ENCODE measurements around the gene PDK3. TPM values are rescaled to one million over a fixed set of nuclear protein-coding genes. Genes with fewer than 3 reads are reported as not detected.

Gene PDK3
- total RNA-seq (ENCODE audit: unreplicated experiment) = 12.1 TPM
- long read RNA-seq, partial matches to known transcripts = 1 of 6 reads
- long read RNA-seq, other reads (novel, unspliced or antisense) = 1 of 6 reads

DNA sequence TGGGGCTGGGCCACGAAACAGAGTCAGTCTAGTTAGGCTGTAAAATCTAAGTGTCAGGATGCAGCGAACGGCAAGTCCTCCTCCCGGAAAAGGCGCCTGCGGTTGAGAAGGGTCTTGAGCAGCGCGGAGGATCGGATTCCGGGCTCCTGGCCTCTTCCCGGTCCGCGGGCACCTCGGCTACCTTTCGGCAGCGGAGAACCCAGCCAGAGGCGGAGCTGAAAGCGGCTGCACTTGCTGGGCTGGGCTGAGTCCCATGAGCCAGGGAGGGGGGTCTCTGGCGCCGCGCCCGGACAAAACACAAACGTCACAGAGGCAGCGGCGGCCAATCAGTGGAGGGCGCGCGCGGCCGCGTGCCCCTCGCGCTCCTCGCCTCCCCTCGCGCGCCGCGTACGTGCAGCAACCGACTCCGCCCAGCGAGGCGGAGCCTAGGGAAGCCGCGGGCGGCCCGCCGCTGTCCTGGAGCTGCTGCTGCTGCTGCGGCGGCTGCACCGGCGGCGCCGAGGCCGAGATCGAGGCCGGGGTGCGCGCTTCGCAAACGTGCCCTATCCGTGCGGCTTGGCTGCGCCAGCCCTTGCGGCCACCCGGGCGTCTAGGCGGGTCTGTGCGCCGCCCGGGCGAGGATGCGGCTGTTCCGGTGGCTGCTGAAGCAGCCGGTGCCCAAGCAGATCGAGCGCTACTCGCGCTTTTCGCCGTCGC lies at the start of gene PDK3:
TSS of gene PDK3 (plus strand) at position 451 of the 696 bp plus-strand sequence. CDS start at position 621, 170 bp downstream.
- Mint-ChIP-seq H3K4me3 (ENCODE audit: unreplicated experiment) (peak within 1 kb of the TSS; percentile 90), H3K9me3 (ENCODE audit: unreplicated experiment) (no peaks in the 10 kb centered on the region), H3K27me3 (ENCODE audit: unreplicated experiment) (no peaks in the 10 kb centered on the region), H3K4me1 (ENCODE audit: low read depth, unreplicated experiment) (peaks cover 4% of the 10 kb centered on the region), H3K27ac (ENCODE audit: unreplicated experiment) (peak within 1 kb of the TSS; percentile 30), H3K36me3 (ENCODE audit: unreplicated experiment) (no peaks in the 10 kb centered on the region)
- TF ChIP-seq, protein P1, sequence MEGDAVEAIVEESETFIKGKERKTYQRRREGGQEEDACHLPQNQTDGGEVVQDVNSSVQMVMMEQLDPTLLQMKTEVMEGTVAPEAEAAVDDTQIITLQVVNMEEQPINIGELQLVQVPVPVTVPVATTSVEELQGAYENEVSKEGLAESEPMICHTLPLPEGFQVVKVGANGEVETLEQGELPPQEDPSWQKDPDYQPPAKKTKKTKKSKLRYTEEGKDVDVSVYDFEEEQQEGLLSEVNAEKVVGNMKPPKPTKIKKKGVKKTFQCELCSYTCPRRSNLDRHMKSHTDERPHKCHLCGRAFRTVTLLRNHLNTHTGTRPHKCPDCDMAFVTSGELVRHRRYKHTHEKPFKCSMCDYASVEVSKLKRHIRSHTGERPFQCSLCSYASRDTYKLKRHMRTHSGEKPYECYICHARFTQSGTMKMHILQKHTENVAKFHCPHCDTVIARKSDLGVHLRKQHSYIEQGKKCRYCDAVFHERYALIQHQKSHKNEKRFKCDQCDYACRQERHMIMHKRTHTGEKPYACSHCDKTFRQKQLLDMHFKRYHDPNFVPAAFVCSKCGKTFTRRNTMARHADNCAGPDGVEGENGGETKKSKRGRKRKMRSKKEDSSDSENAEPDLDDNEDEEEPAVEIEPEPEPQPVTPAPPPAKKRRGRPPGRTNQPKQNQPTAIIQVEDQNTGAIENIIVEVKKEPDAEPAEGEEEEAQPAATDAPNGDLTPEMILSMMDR (IDR thresholded peaks at IDR 0.05; ENCODE audit: partially characterized antibody, unreplicated experiment) = no peak
- DNase-seq = peak; percentile 83

DNA sequence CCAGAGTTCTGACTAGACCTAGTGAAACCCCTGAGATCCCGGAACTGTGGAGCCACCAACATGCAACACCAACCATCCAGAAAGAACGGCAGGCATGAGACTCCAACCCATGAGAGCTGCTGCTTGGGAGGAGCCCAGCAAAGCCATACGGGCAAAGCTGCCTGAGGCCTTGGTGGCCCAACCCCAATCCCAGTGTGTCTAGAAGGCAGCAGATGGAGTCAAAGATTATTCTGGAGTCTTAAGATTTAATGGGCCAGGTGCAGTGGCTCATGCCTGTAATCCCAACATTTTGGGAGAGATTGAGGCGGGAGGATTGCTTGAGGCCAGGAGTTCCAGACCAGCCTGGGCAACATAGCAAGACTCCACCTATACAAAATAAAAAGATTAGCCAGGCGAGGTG lies 49.2 kb upstream of the PDK3 start:
- no peaks in the 10 kb centered on the region for H3K27me3 Mint-ChIP-seq (ENCODE audit: unreplicated experiment)
- peaks cover 2% of the 10 kb centered on the region for H3K9me3 Mint-ChIP-seq (ENCODE audit: unreplicated experiment)
- TF ChIP-seq, protein P1 (IDR thresholded peaks at IDR 0.05; ENCODE audit: partially characterized antibody, unreplicated experiment) = no peak
- no peaks in the 10 kb centered on the region for H3K4me1 Mint-ChIP-seq (ENCODE audit: low read depth, unreplicated experiment)
- H3K36me3 Mint-ChIP-seq (ENCODE audit: unreplicated experiment) = no peaks in the 10 kb centered on the region
- no peak for DNase-seq
- no peak overlapping the region for H3K4me3 Mint-ChIP-seq (ENCODE audit: unreplicated experiment)
- H3K27ac Mint-ChIP-seq (ENCODE audit: unreplicated experiment) = no peak overlapping the region

DNA sequence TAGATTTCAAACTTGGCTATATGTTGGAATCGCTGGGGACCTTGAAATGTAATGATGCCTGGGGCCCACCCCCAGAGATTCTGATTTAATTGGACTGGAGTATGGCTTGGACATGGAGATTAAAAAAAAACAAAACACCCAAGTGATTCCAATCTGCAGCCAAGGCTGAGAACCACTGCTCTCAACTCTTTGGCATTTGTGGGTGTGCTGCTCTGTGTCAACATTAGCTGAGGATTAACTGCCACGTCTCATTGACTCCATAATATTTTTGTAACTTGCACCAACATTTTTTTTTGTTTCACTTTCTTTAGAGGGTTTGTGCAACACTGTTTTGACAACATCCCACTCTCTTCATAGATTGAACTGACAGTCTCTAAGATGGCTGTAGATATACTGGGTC lies 41.1 kb upstream of the PDK3 start:
- no peak for DNase-seq
- Mint-ChIP-seq H3K4me1 (ENCODE audit: low read depth, unreplicated experiment) (no peaks in the 10 kb centered on the region), H3K4me3 (ENCODE audit: unreplicated experiment) (no peak overlapping the region), H3K36me3 (ENCODE audit: unreplicated experiment) (no peaks in the 10 kb centered on the region), H3K9me3 (ENCODE audit: unreplicated experiment) (peaks cover 2% of the 10 kb centered on the region), H3K27ac (ENCODE audit: unreplicated experiment) (no peak overlapping the region), H3K27me3 (ENCODE audit: unreplicated experiment) (no peaks in the 10 kb centered on the region)
- TF ChIP-seq, protein P1 (IDR thresholded peaks at IDR 0.05; ENCODE audit: partially characterized antibody, unreplicated experiment) = no peak

DNA sequence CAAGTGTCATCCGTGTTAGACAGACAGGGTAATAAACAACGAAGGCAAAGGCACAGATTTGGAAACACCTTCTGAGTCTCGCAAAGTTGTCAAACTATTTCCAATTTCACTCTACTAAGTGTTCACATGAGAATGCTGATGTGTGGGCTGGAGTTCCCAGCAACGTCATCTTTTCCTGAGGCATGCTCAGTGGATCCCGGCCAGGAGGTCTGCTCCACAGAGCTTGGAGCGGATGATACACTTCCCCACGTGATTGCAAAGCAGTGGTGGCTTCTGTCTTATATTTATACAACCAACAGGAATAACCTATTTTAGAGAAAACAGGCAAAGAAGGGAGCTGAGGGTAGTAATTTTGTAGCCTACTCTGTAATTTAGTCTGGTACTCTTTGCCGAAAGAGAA lies 40.1 kb upstream of the PDK3 start:
- Mint-ChIP-seq H3K4me1 (ENCODE audit: low read depth, unreplicated experiment) (no peaks in the 10 kb centered on the region), H3K9me3 (ENCODE audit: unreplicated experiment) (peaks cover 2% of the 10 kb centered on the region), H3K4me3 (ENCODE audit: unreplicated experiment) (no peak overlapping the region), H3K36me3 (ENCODE audit: unreplicated experiment) (no peaks in the 10 kb centered on the region), H3K27me3 (ENCODE audit: unreplicated experiment) (no peaks in the 10 kb centered on the region), H3K27ac (ENCODE audit: unreplicated experiment) (no peak overlapping the region)
- TF ChIP-seq, protein P1 (IDR thresholded peaks at IDR 0.05; ENCODE audit: partially characterized antibody, unreplicated experiment) = no peak
- DNase-seq = no peak

DNA sequence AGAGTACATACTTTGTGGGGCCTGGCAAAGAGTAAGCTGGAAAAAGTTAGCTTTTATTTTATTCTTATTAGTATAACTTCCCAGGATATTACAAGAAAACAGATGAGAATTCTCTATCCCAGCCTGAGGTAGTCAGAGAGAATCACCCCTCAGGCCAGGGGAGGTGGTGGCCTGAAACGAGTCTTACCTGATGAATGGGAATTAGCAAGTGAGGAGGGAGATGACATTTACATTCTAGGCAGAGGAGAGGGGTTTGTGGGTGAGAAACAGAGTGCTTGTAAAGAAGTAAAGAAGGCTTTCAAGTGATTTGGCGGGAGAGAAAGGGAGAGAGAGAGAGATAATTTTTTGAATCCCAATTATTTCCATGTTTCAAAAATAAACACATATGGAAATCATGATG lies 39.3 kb upstream of the PDK3 start:
- TF ChIP-seq, protein P1 (IDR thresholded peaks at IDR 0.05; ENCODE audit: partially characterized antibody, unreplicated experiment) = no peak
- no peaks in the 10 kb centered on the region for H3K36me3 Mint-ChIP-seq (ENCODE audit: unreplicated experiment)
- H3K4me3 Mint-ChIP-seq (ENCODE audit: unreplicated experiment) = no peak overlapping the region
- DNase-seq = no peak
- H3K27ac Mint-ChIP-seq (ENCODE audit: unreplicated experiment) = no peak overlapping the region
- H3K4me1 Mint-ChIP-seq (ENCODE audit: low read depth, unreplicated experiment) = no peaks in the 10 kb centered on the region
- peaks cover under 1% of the 10 kb centered on the region for H3K9me3 Mint-ChIP-seq (ENCODE audit: unreplicated experiment)
- H3K27me3 Mint-ChIP-seq (ENCODE audit: unreplicated experiment) = no peaks in the 10 kb centered on the region

Data from glutamatergic neuron (in vitro differentiated cells).